GM19467 (cell line): ENCODE measurements around the gene SLCO6A1.
"Not testable (repeated sequence)": the region's sequence is repeated elsewhere in the genome, so short reads cannot be mapped to it uniquely, and the experiment has no call there.

Source experiments
- ATAC-seq: cut with Tn5 transposase; IDR thresholded peaks from one replicate; pipeline ENCODE4 v1.9.1; 2021; ENCODE audit warnings: mild to moderate bottlenecking, moderate library complexity; ENCODE audit not compliant: unreplicated experiment

Gene SLCO6A1

GRCh38 chr5:102498271-102499034 is at the start of gene SLCO6A1:
SLCO6A1 (minus strand) TSS chr5:102499001; CDS start chr5:102498844, 157 bp downstream.
- no peak for ATAC-seq

DNA sequence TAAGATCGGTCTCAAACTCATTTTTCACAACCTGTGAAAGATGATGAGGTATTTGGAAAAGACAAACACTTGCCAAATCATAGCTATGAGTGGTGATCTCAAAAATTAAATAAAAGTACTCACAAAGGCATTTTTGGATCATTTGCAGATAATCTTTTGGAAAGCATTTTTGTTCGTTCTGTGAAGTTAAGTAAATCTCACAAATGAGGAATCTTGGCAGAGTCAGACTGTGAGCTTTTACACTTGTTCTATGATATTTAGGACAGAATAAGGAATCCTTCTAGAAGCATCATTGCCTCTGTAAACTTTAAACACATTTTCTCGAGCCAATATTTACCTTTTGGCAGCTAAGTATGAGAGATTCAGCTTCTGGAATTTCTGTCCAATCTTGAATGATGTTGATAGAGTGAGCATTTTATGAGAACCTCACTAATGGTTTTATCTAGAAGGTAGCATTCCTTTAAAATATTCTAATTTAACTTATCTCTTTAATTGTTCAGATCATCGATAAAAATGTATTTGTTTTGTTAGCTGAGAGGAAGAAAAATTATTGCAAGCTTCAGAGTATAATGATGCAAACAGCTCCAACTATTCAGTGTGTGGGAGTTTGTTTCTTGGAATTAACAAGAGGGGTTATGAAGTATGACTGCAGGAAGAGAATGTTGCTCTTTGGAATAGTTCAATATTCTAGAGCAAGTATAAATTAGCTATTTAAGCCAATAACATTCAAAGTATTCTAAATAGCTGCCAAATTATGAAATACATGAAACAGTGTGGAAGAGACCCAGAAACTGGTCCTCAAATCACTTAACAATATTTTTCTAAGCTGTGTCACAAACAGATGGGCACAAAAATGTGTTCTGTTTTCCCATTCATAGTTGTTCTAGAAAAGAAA is 48.6 kb upstream of the SLCO6A1 start:
- ATAC-seq: no peak

DNA sequence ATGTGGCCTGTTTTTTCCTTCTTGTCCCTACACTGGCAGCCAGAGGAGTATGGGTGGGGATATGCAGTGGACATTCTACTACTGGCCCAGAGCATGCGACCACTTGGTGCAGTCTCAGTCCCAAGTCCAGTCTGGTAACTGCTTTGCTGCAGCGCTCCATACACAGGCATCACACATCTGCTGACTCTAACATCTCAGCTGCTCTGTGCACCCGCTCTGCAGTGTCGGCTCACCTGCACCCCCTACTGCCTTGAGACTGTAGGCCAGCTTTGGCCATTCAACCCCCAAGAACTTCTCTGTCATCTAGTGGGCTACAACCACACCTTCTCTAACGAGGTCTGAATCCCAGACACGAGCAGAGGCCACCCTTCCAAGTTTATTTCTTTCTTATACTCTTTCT is 46.4 kb upstream of the SLCO6A1 start:
- peak; percentile 81 for ATAC-seq

DNA sequence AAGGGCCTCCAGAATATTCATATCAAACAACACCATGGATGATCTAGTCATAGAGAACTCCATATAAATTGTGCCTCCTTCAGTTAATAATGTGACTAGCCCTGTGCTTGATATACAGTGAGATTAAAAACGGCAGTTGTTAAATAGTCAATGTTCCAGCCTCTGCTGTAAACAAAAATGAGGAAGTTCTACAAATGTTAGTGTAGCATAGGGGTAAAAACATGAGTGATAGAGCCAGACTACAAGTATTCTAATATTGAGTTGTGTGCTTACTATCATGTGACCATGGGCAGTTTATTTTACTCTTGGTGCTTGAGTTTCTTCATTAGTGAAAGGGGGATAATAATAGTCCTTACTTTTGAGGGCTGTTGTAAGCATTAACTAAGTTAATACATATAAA is 43.3 kb upstream of the SLCO6A1 start:
- ATAC-seq: no peak

DNA sequence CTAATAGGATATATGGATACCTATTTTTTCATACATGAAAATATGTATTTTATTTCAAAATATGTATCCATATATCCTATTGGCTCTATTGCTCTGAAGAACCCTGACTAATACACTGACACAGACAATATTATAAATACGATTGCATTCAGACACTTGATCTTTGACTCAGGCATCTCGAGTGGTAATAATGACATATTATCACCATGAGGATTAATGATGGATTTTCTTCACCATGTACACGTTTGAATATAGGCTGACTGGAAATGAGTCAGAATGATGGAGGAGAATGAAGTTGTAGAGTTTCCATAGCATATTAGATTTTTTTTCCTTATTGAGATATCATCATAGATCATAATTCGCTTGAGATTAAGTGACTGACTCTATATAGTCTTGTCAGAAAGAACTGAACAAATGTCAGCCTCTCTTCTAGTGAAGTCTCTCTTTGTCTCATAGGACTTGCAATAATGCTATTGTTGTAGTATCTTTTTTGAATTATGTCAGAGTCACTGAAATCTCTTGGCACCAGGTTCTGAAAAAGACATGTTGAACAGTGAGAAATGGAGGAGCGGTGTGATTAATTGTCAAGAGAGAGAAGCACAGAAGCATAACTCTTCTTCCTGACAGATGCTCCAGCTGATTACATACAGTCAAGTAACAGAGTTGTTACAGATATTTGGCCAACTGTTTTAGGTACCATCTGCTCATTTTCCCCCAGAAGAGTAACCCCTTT is 41.4 kb upstream of the SLCO6A1 start:
- no peak for ATAC-seq

DNA sequence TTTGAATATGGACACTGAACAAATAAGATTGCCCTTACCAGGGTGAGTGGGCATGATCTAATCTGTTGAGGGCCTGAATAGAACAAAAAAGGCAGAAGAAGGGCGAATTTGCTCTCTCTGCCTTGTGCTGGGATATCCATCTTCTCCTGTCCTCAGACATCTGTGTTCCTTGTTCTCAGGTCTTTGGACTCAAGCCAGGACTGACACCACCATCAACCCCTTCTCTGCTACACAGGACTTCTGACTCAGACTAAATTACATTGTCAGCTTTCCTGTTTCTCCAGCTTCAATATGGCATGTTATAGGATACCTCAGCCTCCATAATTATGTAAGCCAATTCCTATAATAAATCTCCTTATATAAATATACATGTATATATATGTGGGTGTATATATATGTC is 40.8 kb upstream of the SLCO6A1 start:
- no peak for ATAC-seq

DNA sequence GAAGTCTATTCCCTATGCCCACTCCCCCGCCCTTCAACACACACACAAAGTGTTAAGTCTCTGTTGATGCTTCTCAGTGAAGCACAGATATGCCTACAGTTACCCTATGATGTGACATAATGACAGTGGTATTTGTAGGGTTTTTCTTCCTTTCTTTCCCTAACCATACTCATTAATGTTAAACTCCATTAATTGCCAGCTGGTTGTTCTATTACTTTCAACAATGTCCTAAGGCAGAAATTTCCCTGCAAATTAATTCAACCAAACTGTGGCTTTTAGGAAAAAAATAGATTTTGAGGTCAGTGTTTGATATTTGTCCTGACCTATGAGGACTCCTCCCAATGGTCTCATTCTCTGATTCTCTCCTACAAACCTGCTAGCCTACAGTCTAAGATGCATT is 38.2 kb upstream of the SLCO6A1 start:
- ATAC-seq: no peak

DNA sequence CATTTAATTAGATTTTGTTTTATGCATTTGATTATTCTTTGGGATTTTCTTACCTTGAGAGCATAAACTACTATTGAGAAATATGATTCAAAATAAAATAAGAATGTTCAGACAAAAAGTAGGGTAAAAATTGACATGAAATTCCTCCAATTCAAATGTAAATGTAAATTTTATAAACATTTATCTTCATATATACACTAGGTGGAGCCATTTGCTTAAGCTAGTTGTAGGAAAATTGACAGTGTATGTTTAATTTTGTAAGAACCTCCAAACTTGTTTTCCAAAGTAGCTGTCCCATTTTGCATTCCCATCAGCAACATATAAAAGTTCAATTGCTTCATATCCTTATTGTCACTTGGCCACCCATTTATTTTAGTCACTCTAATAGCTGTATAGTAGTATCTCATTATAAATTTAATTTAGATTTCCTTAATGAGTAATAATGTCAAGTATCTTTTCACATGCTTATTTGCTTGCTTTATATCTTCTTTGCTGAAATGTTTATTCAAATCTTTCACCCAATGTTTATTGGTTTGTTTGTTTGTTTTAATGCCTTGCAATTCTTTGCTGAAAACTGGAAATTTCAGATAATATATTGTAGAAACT is 37.6 kb upstream of the SLCO6A1 start:
- no peak for ATAC-seq

GRCh38 chr5:102532123-102532522 is 33.3 kb upstream of the SLCO6A1 start:
- no peak for ATAC-seq

DNA sequence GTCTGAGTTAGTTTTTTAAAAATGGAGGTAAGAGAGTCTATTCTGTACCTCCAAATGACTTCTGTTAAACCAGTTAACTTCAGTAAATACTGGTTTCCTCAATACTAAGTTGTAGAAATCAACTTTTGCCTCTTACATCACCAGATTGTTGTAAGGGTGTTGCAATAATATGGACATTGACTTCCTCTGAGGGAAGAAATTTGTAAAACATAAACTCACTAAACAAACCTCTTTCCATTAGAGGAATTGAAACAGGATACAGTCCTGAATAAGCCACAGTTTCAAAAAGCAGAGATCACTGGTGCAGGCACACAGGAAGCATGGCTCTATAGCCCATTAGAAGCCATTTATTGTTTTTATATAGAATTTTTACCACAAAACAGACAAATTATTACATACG is 32.7 kb upstream of the SLCO6A1 start:
- peak; percentile 95 for ATAC-seq

- no peak for ATAC-seq
Observed at GRCh38 chr5:102529447-102529846, 30.6 kb upstream of the SLCO6A1 start.

DNA sequence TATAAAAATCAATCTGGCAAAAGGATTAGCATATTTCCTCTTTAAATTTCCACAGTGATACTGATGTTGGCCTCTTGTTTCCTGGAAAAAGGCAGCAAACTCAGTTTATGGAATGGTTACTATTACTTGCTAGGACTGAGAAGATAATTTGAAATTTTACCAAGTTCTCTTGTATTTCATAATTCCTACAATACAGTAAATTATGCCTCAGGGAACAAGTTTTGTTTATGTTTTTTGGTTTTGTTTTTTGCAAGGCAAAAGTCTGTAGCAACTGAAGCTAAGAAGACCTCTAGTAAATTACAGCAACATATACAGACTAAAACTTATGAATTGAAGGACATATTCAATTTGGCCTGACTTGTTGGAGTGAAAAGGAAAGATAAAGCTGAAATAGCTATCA is 30.2 kb upstream of the SLCO6A1 start:
- no peak for ATAC-seq

DNA sequence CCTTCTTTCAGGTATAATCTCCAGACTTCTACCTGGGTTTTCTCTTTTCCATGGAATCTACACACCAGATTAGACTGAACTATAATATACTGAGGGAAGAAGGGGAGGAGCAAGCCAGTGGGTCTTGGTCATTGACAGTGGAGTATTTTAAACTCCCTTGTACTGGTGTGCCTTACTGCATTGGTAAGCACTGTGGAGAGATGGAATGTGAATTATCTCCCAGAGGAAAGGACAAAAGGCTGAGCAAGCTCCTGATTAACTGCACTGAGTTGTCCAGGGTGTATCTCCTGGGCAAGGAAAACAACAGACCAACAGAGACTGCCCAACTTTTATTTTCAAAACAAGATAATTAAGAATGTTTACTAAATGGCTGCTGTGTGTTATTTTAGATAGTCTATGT is 29.8 kb upstream of the SLCO6A1 start:
- ATAC-seq: no peak

- ATAC-seq: no peak
Observed at GRCh38 chr5:102527547-102527946, 28.7 kb upstream of the SLCO6A1 start.

DNA sequence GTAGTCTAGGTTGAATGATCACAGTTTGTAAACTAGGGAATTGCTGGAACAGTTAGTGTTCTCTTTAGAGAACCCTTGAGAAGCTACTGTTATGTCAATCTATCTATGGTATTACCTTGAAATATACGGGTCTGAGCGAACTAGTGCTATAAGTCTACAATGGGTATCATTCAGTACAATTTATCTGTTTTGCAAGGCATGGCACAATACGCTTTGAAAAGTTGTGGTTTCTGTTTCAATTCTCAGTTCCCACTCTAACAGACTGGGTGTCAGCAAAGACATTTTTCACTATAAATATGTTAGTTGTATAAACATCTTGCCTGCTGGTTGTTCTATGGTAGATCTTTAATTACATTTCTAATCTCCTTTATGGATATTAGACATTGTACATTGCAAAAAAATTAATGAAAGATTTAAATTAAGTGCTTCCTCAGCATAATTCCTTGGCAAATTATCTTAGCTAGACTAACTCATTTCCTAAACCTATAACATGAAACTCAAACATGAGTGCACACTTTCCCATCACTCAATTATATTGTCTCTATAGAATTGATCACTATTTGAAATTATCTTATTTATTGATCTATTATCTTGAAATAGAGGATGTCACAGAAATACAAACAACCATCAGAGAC is 24.9 kb upstream of the SLCO6A1 start:
- ATAC-seq: peak; percentile 100

GRCh38 chr5:102511666-102512065 is 12.9 kb upstream of the SLCO6A1 start:
- no peak for ATAC-seq

DNA sequence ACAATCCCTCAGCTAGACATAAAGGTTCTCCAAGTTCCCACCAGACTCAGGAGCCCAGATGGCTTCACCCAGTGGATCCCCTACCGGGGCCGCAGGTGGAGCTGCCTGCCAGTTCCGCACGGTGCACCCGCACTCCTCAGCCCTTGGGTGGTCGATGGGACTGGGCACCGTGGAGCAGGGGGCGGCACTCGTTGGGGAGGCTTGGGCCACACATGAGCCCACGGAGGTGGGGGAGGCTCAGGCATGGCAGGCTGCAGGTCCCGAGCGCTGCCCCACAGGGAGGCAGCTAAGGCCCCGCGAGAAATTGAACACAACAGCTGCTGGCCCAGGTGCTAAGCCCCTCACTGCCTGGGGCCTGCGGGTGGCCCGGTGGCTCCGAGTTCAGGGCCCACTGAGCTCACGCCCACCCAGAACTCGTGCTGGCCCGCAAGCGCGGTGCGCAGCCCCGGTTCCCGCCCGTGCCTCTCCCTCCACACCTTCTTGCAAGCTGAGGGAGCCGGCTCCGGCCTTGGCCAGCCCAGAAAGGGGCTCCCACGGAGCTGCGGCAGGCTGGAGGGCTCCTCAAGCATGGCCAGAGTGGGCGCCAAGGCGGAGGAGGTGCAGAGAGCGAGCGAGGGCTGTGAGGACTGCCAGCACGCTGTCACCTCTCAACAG is 7.4 kb downstream of the SLCO6A1 start:
- ATAC-seq: not testable (repeated sequence)

DNA sequence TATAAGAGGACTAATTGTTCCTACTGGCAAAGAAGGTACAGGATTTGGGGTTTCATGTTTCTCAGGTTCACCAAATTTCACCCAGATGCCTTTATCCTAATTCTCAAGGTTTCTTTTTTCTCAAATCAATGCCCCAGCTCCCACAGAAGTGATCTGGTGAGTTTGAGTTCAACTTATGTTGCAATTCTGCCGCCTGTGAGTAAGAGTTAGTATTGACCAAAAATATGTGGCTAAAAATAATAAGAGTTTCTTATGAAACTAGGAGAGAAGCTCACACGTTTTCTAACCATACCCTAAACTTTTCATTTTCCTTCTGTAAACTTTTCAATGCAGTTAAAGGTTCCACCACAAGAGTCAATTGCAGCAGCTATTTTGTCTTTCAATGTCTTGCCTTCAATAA is 15.1 kb downstream of the SLCO6A1 start:
- no peak for ATAC-seq

DNA sequence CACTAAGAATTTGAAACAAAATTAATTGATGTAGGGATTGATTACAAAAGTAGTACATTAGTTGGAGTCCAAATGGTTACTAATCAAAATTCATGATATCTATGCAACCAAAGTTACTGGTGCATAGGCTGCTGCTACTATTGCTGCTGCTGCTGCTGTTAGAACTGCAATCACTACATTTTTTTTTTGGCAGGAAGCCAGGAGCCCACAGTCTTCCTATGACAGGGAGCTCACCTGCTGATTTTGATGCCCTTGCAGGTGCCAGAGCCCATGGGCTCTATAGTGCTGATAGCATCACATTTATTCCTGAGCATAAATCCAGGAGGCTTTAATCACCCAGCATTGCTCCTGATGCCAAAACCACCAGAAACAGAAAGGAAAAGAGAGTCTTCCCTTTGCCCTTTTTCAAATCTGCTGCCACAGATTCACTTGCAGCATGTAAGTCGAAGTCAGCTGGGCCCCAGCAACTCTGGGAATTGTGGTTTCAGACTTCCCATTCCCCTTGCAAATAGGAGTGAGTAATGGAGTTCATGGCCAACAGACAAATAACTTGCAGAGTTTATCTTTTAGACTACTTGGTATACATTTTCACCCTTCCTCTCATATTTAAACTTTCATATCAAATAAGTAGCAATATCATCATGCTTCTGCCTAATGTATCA is 17.6 kb downstream of the SLCO6A1 start:
- ATAC-seq: no peak
